ENCODE measurements around the gene WFDC1.

Gene WFDC1

GRCh38 chr16:84294531-84295142 lies at the start of gene WFDC1:
TSS of gene WFDC1 (plus strand) at chr16:84294878. CDS start at chr16:84294972, 94 bp downstream.
- no peak for DNase-seq (ENCODE audit: extremely low spot score)
- ChIA-PET CTCF (no interaction called here), POLR2A (no interaction called here)
- TF ChIP-seq PKNOX1 (IDR thresholded peaks at IDR 0.05) (peak; percentile 61), NFRKB (IDR thresholded peaks at IDR 0.05) (no peak), HDGF (IDR thresholded peaks at IDR 0.05; ENCODE audit: borderline replicate concordance) (no peak), SP1 (IDR thresholded peaks at IDR 0.05) (no peak)

GRCh38 chr16:84245956-84246678 lies 48.6 kb upstream of the WFDC1 start:
- no peak for DNase-seq (ENCODE audit: extremely low spot score)
- ChIA-PET POLR2A (no interaction called here), CTCF (interaction anchor here (1.1 kb wide), 1 partner anchor 31 kb away, joined by 3 read pairs; no protein-coding TSS in a partner anchor)
- TF ChIP-seq BHLHE40 (IDR thresholded peaks at IDR 0.05; ENCODE audit: borderline replicate concordance) (no peak), NFRKB (IDR thresholded peaks at IDR 0.05) (no peak), PKNOX1 (IDR thresholded peaks at IDR 0.05) (no peak), FOXM1 (IDR thresholded peaks at IDR 0.05; ENCODE audit: borderline replicate concordance) (no peak), SP1 (IDR thresholded peaks at IDR 0.05) (no peak), ELF4 (IDR thresholded peaks at IDR 0.05) (no peak), CTBP1 (IDR thresholded peaks at IDR 0.05; ENCODE audit: borderline replicate concordance) (no peak), FOXA1 (IDR thresholded peaks at IDR 0.05) (no peak), TARDBP (IDR thresholded peaks at IDR 0.05) (no peak), FOXK2 (IDR thresholded peaks at IDR 0.05) (no peak)

- TF ChIP-seq HDGF (IDR thresholded peaks at IDR 0.05; ENCODE audit: borderline replicate concordance): no peak
- TF ChIP-seq SUZ12 (IDR thresholded peaks at IDR 0.05): no peak
- no peak for TF ChIP-seq SP1 (IDR thresholded peaks at IDR 0.05)
- TF ChIP-seq FOXK2 (IDR thresholded peaks at IDR 0.05): no peak
- no peak for TF ChIP-seq PKNOX1 (IDR thresholded peaks at IDR 0.05)
- TF ChIP-seq BHLHE40 (IDR thresholded peaks at IDR 0.05; ENCODE audit: borderline replicate concordance): no peak
- no peak for TF ChIP-seq ARNT (IDR thresholded peaks at IDR 0.05)
- TF ChIP-seq L3MBTL2 (conservative IDR thresholded peaks at IDR 0.05): no peak
- TF ChIP-seq LEF1 (IDR thresholded peaks at IDR 0.05; ENCODE audit: borderline replicate concordance): no peak
- no peak for TF ChIP-seq FOXM1 (IDR thresholded peaks at IDR 0.05; ENCODE audit: borderline replicate concordance)
- TF ChIP-seq ZNF384 (IDR thresholded peaks at IDR 0.05): no peak
- no peak for TF ChIP-seq ELF4 (IDR thresholded peaks at IDR 0.05)
- no peak for TF ChIP-seq TARDBP (IDR thresholded peaks at IDR 0.05)
- no peak for TF ChIP-seq CTBP1 (IDR thresholded peaks at IDR 0.05; ENCODE audit: borderline replicate concordance)
- ChIA-PET POLR2A (no interaction called here), CTCF (interaction anchor here (1.1 kb wide), 1 partner anchor 30 kb away, joined by 3 read pairs; no protein-coding TSS in a partner anchor)
- DNase-seq (ENCODE audit: extremely low spot score): no peak
Observed at GRCh38 chr16:84246679-84247077, 48.0 kb upstream of the WFDC1 start.

GRCh38 chr16:84247331-84247730 lies 47.3 kb upstream of the WFDC1 start:
- CTCF ChIA-PET: no interaction called here
- DNase-seq (ENCODE audit: extremely low spot score): no peak
- no peak for TF ChIP-seq FOXM1 (IDR thresholded peaks at IDR 0.05; ENCODE audit: borderline replicate concordance)
- TF ChIP-seq CTBP1 (IDR thresholded peaks at IDR 0.05; ENCODE audit: borderline replicate concordance): no peak
- TF ChIP-seq ZNF384 (IDR thresholded peaks at IDR 0.05): no peak
- TF ChIP-seq TARDBP (IDR thresholded peaks at IDR 0.05): no peak
- no peak for TF ChIP-seq NFRKB (IDR thresholded peaks at IDR 0.05)
- TF ChIP-seq BHLHE40 (IDR thresholded peaks at IDR 0.05; ENCODE audit: borderline replicate concordance): no peak
- no peak for TF ChIP-seq FOXA1 (IDR thresholded peaks at IDR 0.05)
- TF ChIP-seq LEF1 (IDR thresholded peaks at IDR 0.05; ENCODE audit: borderline replicate concordance): no peak
- no peak for TF ChIP-seq ARNT (IDR thresholded peaks at IDR 0.05)
- TF ChIP-seq FOXK2 (IDR thresholded peaks at IDR 0.05): no peak
- no peak for TF ChIP-seq SP1 (IDR thresholded peaks at IDR 0.05)
- TF ChIP-seq SUZ12 (IDR thresholded peaks at IDR 0.05): no peak
- no peak for TF ChIP-seq ELF4 (IDR thresholded peaks at IDR 0.05)
- TF ChIP-seq HDGF (IDR thresholded peaks at IDR 0.05; ENCODE audit: borderline replicate concordance): no peak
- no peak for TF ChIP-seq L3MBTL2 (conservative IDR thresholded peaks at IDR 0.05)
- no peak for TF ChIP-seq PKNOX1 (IDR thresholded peaks at IDR 0.05)
- POLR2A ChIA-PET: no interaction called here

GRCh38 chr16:84247844-84248243 lies 46.8 kb upstream of the WFDC1 start:
- POLR2A ChIA-PET: no interaction called here
- CTCF ChIA-PET: interaction anchor here (1.2 kb wide), 1 partner anchor 12 kb away, joined by 3 read pairs; no protein-coding TSS in a partner anchor
- no peak for DNase-seq (ENCODE audit: extremely low spot score)
- TF ChIP-seq SUZ12 (IDR thresholded peaks at IDR 0.05) (no peak), BHLHE40 (IDR thresholded peaks at IDR 0.05; ENCODE audit: borderline replicate concordance) (no peak), PKNOX1 (IDR thresholded peaks at IDR 0.05) (no peak), NFRKB (IDR thresholded peaks at IDR 0.05) (no peak), ARNT (IDR thresholded peaks at IDR 0.05) (no peak), FOXK2 (IDR thresholded peaks at IDR 0.05) (no peak), FOXA1 (IDR thresholded peaks at IDR 0.05) (no peak), SP1 (IDR thresholded peaks at IDR 0.05) (no peak), ZNF384 (IDR thresholded peaks at IDR 0.05) (no peak), L3MBTL2 (conservative IDR thresholded peaks at IDR 0.05) (no peak), ELF4 (IDR thresholded peaks at IDR 0.05) (no peak), CTBP1 (IDR thresholded peaks at IDR 0.05; ENCODE audit: borderline replicate concordance) (no peak), TARDBP (IDR thresholded peaks at IDR 0.05) (no peak)
